ENCODE measurements around the gene NAT8L.

Gene NAT8L

DNA sequence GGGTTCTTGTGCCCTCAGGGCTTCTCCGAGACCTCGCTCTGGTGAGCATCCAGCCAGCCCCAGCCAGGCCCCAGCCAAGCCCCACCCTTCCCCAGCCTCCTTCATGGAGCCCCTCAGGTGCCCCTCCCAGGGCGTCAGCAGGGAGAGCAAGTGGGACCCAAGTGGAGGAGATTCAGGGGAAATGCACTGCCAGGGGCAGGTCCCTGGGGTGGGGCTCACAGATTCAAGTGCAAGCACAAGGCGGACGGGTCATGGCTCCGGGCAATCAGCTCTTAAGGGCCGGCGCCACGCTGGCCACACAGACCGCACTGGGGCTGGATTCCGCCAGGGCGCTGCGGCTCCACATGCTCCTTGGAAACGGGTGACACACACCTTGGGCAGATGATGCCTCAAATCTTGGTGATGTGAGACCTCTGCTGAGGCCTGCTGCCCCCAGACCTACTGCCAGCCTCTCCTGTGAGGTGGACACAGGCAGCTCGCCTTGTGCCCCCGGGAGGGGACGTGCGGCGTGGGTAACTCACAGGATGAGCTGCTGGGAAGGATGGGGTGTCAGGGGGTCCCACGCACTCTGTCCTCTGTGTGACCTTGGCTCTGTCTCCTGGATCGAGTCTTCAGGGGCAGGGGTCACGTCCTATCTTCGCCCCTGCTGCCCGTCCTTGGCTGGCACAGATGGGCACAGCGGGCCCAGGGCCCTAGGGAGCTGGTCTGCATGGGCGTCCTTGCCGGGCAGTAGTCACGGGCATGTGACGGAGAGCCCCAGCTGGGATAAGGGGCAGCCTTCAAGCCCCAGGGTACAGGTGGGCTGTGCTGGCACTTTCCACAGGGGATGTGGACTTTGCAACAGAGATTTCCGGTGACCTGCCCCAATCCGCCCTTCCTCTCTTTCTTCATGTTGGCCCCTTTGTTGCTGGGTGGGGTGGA, 17.1 kb downstream of the NAT8L start:
- DNase-seq (ENCODE audit: low read depth) = no peak

DNA sequence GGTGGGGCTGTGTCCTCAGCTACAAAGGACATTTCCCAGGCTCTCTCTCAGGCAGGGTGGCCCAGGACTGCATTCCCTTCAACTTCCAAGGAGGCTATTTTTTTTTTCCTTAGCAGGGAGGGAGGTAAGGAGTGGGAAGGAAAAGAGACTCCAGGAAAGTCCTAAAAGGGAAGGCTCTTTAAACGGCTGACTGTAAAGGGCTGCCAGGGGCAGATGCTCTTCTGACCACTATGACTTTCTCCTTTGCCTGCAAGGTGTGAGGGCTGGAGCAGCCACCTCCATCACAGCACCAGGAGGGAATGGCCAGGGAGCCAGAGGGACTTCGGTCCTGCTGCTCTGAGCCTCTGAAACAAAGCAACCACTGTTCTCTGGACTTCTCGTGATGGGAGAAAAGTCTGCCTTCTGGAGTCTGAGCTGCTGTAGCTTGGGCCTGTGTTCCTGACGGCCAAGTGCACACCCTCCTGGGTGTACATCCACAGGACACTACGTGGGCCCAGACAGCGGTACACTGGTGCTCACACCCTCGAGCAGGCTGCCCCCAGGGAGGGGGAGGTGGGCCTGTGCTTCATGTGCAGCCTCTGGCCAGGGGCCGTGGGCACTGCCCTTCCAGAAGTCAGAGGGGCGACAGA, 17.9 kb downstream of the NAT8L start:
- no peak for DNase-seq (ENCODE audit: low read depth)

DNA sequence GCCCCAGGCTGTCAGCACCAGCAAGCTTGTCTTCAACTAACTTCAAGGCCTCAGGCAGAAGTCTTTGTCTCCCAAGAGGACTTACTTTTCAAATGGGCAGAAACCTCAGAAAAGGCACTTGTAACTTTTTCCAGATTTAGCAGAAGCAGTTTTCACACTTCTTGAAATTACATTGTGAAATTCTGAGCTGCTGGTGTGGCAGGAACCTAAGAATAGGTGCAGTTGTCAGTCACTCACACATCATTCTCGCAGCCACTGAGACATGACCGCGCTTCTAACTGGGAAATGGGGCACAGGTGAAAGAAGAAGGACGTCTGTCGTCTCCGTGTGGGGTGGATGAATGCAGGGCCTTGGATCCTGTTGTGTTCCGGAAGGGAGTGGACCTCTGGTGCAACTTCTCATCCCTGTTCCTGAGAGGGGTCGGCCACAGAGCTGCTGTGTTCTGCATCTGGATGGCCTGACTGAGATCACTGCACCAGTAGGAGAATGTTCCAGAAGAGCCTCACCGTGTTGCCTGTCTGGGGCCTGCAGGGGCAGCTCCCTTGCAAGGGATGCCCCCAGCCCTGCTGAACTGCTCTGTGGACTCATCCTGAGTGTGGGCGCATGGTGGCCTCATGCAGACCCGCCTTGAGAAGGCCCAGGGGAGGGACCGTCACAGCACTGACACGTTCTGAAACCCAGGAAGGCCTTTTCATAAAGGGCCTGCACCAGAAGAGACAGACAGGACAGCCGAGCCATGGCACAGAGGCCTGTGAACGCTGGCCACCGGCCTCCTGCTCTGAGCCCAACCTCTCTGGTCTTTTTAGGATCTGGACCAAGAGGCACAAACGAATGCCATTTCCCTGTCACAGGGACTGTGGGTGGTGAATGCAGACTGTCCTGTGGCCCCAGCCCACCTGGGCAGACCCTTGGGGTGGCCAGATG, 18.7 kb downstream of the NAT8L start:
- no peak for DNase-seq (ENCODE audit: low read depth)

DNA sequence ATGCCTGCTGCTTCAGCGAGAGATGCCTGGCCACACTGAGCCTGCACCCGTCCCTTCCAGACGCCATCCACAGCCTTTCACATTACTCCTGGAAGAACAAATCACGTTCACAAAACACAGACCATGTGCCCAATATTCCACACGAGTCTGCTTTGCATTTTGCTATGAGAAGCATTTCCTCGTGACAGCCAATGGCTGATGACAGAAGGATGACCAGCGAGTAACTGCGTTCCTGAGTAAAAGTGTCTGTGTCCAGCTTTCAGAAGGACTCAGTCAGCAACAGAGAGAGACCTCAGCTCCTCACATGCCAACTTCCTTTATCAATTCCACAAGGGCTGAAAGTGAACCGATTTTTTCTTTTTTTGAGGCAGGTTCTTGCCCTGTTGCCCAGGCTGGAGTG, 19.5 kb downstream of the NAT8L start:
- no peak for DNase-seq (ENCODE audit: low read depth)

DNA sequence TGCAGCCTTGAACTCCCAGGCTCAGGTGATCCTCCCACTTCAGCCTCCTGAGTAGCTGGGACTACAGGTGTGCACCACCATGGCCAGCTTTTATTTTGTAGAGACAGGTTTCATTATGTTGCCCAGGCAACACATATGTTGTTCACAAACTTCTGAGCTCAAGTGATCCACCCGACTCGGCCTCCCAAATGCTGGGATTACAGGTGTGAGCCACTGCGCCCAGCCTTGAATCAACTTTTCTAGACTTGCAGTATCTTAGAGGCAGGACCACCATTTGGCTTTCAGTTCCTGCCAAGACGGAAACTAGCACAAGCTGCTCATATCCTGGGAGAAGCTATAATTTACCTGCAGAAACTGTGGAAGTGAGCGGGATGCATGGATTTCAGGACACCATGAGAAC, 19.9 kb downstream of the NAT8L start:
- DNase-seq (ENCODE audit: low read depth) = no peak

DNA sequence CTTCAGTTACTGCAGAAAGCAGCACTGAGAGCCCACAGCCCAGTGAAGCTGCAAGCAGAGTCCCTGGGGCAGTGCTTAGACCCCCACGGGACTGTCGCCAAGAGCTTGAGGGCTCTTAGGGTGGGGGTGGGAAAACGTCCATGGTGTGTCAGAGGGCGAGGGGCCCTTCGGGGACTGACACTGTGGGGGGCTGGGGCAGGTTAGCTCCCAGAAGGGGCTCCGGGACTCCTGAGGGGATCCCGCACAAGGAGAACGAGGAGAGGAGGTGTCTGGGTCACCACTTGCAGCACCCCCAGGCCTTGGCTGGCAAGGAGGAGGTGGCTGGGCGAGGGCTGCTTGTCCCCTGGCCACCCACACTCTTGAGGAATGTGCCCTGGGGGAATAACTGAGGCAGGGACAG, 20.8 kb downstream of the NAT8L start:
- DNase-seq (ENCODE audit: low read depth) = no peak

DNA sequence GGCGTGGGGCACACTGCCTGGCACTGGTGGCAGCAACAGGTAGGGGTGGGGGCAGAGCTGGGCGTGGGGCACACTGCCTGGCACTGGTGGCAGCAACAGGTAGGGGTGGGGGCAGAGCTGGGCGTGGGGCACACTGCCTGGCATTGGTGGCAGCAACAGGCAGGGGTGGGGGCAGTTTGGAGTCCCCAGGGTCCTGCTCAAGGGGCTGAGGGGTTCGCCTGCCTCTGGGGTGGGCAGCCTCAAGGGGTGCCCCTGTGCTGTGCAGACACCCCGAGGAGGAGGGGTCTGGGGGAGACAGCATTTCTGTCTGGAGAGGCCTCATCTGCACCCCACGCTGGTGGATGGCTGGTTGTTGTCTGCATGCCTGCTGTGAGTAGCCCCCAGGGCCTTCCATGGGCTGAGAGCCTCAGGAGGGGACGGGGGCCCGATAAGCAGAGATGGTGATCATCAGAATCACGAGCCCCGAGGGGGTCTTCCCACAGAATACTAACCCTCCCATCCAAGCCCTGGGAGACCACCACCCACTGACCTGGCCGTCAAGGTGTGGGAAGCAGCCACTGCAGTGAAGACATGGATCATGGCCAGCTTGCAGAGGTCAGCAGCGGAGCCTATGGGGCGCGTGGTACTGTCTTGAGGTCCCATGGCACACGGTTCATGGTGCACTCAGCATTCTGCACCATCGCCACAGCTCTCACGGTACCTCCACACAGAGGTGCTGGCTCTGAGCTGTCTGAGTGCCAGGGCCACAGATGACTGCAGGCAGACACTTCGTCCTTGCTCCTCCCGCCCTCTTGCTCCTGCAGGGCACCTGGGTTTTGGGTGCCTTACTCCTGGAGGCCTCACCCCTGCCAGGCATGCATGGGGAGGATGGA, 21.5 kb downstream of the NAT8L start:
- DNase-seq (ENCODE audit: low read depth) = no peak

DNA sequence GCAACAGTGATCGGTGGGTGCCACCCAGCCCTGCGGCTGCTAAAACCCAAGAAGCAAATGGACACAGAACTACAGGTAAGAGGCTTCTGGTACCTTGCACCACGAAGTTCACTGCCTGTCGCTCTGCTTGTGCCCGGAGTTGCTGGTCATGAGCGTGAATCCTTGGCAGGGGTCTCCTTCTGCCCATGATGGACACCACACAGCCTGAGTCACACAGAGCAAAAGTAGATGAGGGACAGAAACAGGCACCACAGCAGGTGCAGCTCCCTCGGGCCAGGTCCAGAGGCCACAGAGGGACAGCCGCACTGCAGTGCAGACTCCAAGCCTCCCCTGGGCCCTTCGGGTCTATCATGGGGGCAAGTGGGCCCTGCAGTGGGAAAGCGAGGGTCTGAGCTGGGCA, 22.4 kb downstream of the NAT8L start:
- DNase-seq (ENCODE audit: low read depth) = no peak

DNA sequence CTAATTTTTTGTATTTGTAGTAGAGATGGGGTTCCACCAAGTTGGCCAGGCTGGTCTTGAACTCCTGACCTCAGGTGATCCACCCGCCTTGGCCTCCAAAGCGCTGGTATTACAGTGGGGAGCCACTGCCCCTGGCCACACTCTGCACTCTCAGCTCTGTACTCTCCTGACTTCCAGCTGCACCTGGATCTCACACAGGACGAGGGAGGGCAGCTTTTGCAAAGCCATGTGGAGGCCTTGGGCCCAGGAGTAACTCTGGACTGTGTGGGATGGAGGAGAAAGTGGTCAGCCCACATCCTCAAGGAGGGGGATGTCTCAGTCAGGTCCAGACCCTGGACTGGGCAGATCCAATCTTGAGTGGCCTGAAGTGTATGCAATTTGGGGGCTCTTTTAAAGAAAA, 23.0 kb downstream of the NAT8L start:
- DNase-seq (ENCODE audit: low read depth) = no peak

DNA sequence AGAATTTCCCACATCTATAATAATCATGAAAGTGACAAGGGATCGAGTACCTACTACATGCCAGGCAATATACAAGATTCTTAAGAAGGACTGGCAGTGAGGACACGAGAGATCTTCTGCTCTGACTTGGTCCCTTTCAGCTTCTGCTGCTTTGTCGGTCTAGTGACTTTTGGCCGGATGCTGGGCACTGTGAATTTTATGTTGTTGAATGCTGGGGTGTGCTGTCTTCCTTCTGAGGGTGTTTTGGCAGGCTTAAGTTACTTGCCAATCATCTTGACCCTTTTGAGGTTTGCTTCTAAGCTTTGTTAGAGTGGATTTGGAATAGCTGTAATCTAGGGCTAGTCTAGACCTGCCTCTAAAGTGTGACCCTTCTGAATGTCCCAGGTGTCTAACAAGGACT, 23.5 kb downstream of the NAT8L start:
- no peak for DNase-seq (ENCODE audit: low read depth)

DNA sequence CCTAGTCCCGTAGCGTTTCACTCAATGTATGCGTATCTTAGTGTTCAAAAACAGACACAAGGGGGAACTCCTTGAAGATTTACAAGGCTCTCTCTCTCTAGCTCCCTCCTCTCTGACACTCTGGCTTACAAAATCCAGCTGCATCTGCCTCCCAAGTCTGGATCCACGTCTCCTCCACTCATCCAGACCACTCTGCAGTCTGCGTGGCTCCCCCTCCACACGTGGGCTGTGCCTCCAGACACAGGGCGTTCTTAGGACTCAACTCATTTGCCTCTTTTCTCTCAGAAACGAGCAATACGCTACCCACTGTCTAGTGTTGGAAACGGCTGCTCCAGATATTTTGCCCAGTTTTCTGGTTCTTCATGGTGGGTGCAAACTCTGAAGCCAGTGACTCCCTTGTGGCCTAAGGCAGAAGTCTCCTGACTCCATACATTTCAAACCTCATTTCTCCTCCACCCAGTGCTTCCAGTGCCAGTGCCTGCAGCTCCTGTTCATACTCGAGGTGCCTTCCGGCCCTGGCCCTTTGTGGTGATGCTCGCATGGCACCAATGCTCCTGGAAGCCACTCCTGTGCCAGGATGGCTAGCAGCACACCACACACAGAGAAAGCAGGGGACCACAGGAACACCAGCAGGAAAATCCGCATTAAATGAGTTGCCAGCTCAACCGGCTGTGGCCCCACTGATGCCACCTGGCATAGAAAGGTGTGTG, 24.1 kb downstream of the NAT8L start:
- no peak for DNase-seq (ENCODE audit: low read depth)

DNA sequence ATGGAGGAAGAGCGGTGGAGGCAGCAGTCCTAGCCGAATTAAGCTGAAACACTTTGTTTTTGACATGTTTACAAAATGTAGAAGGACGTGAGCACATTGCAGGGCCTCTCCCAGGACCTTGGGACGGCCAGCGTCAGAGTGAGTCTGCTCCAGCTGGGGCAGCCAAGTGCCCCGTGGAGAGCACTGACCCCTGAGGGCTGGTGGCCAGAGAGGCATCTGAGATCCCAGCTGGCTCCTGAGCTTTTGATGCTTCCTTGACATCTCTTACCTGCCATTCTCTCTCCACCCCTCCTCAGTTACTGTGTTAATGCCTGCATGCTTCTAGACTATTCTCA, 24.7 kb downstream of the NAT8L start:
- no peak for DNase-seq (ENCODE audit: low read depth)

DNA sequence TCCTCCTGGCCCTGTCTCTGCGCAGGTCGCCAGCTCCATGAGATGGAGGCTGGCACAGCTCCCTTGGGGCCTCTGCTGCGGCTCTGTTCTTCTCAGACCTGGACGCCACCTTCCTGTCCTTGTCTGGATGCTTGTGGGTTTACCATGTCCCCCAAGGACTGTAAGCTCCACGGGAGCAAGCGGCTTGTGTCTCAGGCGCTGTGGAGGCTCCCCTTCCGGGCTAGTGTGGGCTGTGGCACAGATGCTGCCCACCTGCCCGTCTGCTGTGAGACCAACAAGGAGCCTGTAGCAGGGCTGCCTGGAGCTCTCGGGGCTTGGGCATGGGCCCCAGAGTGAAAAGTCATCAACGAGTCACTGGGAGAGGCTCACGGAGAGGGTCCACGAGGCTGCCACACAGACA, 25.2 kb downstream of the NAT8L start:
- peak; percentile 24 for DNase-seq (ENCODE audit: low read depth)

DNA sequence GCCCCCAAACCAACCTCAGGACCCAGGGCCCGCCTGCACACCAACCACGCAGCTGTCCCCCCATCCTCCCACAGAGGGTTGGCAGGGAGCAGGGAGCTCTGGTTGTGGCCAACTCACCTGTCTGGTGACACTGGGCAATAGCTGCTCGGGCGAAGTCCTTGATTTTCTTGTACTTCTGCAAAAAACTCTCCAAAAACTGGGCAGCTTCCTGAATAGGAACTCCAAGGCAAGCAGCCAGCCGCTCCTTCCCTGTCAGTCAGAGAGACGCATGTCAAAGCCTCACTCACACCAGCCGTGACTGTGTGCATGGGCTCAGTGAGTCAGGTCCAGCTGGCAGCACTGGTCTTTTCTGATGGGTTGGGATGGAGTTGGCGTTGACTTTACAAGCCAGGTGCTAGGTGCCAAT, 26.4 kb downstream of the NAT8L start:
- DNase-seq (ENCODE audit: low read depth) = no peak

DNA sequence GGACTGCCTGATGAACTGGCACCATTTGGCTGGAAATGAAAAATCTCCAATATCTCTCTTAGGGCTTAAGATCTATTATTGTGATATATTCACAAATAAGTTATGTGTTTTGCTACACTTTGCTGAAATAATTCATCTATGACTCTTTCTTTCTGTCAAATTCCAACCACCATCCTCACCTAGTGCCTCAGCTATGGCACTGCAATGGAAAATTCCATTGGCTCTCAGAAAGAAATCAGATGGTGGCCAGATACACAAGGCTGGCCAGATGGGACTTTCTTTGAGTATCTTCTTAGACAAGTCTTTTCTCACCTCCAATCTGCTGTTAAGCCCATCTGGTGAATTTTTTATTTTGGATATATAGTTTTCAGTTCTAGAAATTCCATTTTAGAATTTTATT, 28.0 kb downstream of the NAT8L start:
- peak; percentile 26 for DNase-seq (ENCODE audit: low read depth)

DNA sequence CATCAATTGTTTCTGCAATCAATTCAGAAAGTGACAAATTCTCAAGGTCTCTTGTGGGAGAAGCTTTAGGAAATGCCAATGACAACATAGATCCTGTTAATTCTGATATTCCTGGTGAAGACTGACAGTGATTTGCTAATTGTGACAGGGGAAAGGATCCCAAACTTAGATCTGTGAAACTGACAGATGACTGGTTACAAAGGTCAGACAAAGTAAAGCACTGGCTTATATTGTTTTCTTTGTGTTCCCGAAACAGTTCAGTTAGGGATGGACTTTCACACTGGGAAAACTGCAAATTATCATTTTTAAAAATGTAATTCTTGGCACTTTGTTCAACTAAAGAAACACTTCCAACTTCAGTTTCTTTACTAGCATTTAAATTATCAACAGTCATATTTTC, 30.1 kb downstream of the NAT8L start:
- no peak for DNase-seq (ENCODE audit: low read depth)

DNA sequence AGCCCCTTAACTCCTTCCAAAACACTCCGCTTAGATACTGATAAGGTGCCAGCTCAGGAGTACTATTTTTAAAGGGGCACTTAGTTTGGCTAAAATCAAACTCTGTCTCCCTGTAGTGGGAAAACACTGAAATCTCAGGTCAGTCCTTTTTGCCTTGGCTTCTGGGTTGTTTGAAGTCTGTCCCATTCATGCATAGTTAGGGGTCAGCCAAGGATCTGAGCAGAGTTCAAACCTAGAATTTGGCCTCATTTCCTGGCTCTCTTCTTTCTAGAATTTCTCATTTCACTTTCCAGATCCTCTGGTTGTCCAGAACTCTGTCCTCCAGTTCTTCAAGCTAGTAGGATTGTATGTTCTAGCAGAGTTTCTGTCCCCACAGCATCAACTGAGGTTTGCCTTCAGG, 31.5 kb downstream of the NAT8L start:
- no peak for DNase-seq (ENCODE audit: low read depth)

DNA sequence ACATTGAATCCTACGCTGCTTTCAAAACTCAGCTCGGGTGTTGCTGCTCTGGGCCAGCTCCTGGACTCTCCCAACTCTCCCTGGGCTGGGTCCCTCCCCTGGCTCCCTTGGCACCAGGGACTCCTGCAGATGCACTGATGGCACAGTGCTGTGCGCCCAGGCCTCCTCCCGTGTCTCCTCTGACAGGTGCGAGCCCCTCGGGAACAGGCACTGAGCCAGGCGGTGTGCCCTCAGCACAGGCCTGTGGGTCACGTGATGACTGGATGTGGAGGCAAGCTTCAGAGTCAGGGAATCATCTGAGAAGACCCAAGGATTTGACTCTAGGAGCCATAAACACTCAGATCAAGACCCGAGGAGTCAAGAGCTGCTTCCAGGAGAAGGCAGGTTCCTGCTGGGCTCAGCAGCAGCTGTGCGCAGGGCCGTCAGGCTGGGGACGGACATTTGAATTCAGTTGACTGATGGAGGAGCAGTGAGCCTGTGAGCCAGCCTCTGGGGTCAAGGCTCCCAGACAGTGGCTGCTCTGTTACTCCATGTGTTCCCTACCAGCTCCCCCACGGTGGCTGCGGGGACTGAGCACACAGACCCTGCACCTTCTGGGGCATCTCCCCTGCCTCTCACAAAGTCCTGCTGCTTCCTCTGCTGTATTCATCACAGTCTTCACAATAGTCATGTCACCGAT, 33.0 kb downstream of the NAT8L start:
- DNase-seq (ENCODE audit: low read depth) = no peak

DNA sequence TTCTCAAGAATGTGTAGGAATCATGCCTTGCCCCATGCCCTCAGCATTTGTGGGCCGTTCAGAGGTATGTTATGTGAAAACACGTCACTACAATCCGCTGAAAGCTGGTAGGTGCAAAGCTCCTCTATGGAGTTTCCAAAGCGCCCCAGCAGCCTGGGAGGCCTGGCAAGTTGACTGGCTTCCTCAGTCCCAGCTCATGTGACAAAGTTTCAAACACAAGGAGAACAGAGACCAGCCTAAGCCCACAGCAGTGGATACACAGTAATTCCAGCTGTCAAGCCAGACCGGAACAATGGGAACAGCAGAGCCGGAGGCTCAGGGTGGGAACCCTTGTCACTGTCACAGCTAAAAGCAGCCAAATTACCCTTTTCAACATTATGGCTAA, 33.5 kb downstream of the NAT8L start:
- DNase-seq (ENCODE audit: low read depth) = no peak

DNA sequence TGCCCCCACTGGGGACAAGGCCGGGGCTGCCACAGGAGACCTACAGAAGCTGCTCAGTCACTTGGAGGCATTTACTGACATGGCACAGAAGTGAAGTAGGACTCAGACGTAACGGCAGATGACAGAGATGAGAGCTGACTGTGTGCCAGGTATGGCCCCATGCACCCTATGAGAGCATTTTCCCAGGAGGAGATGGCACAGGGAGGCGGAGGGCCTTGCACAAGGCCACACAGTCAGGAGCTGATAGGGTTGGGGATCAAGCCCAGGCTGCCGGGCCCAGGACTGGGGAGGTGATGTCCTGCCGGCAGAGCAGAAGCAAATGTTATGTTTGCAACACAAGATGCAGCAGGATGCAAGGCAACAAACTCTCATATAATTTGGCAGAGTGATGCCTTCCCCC, 34.1 kb downstream of the NAT8L start:
- no peak for DNase-seq (ENCODE audit: low read depth)

DNA sequence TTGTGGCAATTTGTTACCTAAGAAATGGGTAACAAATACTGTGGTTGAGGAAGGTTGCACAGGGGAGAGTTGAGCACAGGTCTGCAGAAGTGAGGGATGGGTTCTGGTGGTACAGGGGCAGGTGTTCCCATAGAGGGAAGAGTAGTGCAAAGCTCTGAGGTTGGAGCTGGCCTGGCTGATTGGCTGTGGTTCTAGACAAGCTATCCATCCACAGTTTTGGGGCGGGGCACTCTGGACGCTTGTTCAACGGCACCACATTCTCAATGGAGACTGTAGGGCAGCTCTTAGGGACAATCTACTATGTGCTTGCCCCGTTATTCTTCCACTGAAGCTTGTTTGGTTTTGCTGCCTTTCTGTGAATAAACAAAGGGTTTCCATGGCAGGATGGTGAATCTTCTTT, 35.4 kb downstream of the NAT8L start:
- DNase-seq (ENCODE audit: low read depth) = no peak
